ENCODE measurements around the gene TTC39C. TPM values are rescaled to one million over a fixed set of nuclear protein-coding genes. Genes with fewer than 3 reads are reported as not detected.

TTC39C gene
- total and polyA plus RNA-seq, 2 donors (not counting 3 experiments of a cell fraction or from before 2014, with no cell fraction given): 0.61 to 6.2 TPM

DNA sequence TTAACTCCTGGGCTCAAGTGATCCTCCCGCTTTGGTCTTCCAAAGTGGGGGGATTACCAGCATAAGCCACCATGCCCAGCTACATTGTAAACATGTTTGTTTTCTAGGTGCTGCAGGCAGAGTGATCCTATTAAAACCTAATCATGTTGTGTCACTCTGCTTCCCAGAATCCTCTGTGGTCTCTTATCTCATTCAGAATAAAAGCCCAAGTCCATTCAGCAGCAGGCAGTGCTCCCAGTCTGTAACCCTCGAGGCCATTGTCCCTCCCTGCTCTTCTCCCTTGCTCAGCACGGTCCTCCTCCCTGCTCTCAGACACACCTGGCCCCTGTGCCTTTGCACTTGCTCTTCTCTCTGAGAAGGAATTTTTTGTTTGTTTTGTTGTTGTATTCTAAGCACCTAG lies 113.2 kb downstream of the TTC39C start:
- dilution Hi-C loops (cut with MboI; ENCODE audit: extremely low pct_ligation_motif_present, low sequenced_read_pairs): no loop called here
- no peak for FAIRE-seq

More for the DNA sequence above, 113.2 kb downstream of the TTC39C start:
- Histone ChIP-seq H3K4me2 (ENCODE audit: insufficient read depth, low read length) (no peak overlapping the region), H3K4me1 (ENCODE audit: control insufficient read depth, extremely low read depth, insufficient read depth, low read length) (no peaks in the 10 kb centered on the region), H3K9ac (replicated peaks; ENCODE audit: extremely low read depth, insufficient read depth, low read length) (no peak overlapping the region), H3K36me3 (ENCODE audit: control insufficient read depth in 2 of 2, extremely low read depth in 1 of 2, insufficient read depth in 2 of 2, low read length in 2 of 2) (no peaks in the 10 kb centered on the region), H3K4me3 (replicated peaks in 1 of 3; ENCODE audit: insufficient read depth in 1 of 3, low read depth in 1 of 3, low read length in 3 of 3) (no peak overlapping the region), H3K27me3 (ENCODE audit: control insufficient read depth in 2 of 2, insufficient read depth in 2 of 2, low read length in 2 of 2) (no peaks in the 10 kb centered on the region), H3K79me2 (ENCODE audit: control insufficient read depth, insufficient read depth, low read length) (no peaks in the 10 kb centered on the region), H4K20me1 (replicated peaks; ENCODE audit: control insufficient read depth, extremely low read depth, insufficient read depth, low read length) (no peaks in the 10 kb centered on the region), H3K9me3 (replicated peaks; ENCODE audit: control insufficient read depth, insufficient read depth, low read length) (no peaks in the 10 kb centered on the region), H3K9me1 (replicated peaks; ENCODE audit: control insufficient read depth, extremely low read depth, insufficient read depth, low read length) (no peaks in the 10 kb centered on the region), H2AFZ (ENCODE audit: low read depth, low read length) (no peak overlapping the region), H3K27ac (ENCODE audit: insufficient read depth, low read depth, low read length) (no peak overlapping the region)
- intact Hi-C loops (cut with micrococcal nuclease): no loop called here
- ChIA-PET CTCF (no interaction called here), POLR2A (interaction anchor here (1.7 kb wide), 1 partner anchor 11 kb away, joined by 4 read pairs; the partner anchor contains the start of gene CABYR)
- TF ChIP-seq GATA2 (IDR thresholded peaks at IDR 0.05; ENCODE audit: insufficient read depth, insufficient read length, low read depth, low read length): no peak
- TF ChIP-seq, protein P1, sequence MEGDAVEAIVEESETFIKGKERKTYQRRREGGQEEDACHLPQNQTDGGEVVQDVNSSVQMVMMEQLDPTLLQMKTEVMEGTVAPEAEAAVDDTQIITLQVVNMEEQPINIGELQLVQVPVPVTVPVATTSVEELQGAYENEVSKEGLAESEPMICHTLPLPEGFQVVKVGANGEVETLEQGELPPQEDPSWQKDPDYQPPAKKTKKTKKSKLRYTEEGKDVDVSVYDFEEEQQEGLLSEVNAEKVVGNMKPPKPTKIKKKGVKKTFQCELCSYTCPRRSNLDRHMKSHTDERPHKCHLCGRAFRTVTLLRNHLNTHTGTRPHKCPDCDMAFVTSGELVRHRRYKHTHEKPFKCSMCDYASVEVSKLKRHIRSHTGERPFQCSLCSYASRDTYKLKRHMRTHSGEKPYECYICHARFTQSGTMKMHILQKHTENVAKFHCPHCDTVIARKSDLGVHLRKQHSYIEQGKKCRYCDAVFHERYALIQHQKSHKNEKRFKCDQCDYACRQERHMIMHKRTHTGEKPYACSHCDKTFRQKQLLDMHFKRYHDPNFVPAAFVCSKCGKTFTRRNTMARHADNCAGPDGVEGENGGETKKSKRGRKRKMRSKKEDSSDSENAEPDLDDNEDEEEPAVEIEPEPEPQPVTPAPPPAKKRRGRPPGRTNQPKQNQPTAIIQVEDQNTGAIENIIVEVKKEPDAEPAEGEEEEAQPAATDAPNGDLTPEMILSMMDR (IDR thresholded peaks at IDR 0.05; ENCODE audit: extremely low read depth in 1 of 2, insufficient read depth in 1 of 2, low read depth in 1 of 2, low read length in 2 of 2): no peak
- TF ChIP-seq POLR2A (IDR thresholded peaks at IDR 0.05; ENCODE audit: low read depth, low read length): no peak
- TF ChIP-seq MYC (IDR thresholded peaks at IDR 0.05; ENCODE audit: low read depth, low read length): no peak
- TF ChIP-seq, protein P2, sequence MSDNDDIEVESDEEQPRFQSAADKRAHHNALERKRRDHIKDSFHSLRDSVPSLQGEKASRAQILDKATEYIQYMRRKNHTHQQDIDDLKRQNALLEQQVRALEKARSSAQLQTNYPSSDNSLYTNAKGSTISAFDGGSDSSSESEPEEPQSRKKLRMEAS (IDR thresholded peaks at IDR 0.05; ENCODE audit: insufficient read depth, insufficient read length): no peak
- no peak for TF ChIP-seq FOS (IDR thresholded peaks at IDR 0.05; ENCODE audit: borderline replicate concordance, insufficient read depth, low read length)
- no peak for TF ChIP-seq EZH2 (IDR thresholded peaks at IDR 0.05; ENCODE audit: borderline replicate concordance, low read depth, low read length, severe bottlenecking)
- no peak for TF ChIP-seq JUN (IDR thresholded peaks at IDR 0.05; ENCODE audit: borderline replicate concordance, insufficient read depth, insufficient read length, low read depth)
- TF ChIP-seq POLR2AphosphoS5 (IDR thresholded peaks at IDR 0.05; ENCODE audit: insufficient read depth, low read depth, low read length): no peak
- DNase-seq (ENCODE audit: low read depth, low spot score): no peak
- BruUV-seq (replicated peaks): no TSS peak
